HG02763 (cell line): Measurements from ENCODE around the gene RAB7A.
"Not testable (repeated sequence)": the region's sequence is repeated elsewhere in the genome, so short reads cannot be mapped to it uniquely, and the experiment has no call there.

Experiments
- ATAC-seq: cut with Tn5 transposase; IDR thresholded peaks from one replicate; pipeline ENCODE4 v1.9.1; 2021; ENCODE audit warnings: mild to moderate bottlenecking, moderate library complexity; ENCODE audit not compliant: unreplicated experiment

RAB7A gene

DNA sequence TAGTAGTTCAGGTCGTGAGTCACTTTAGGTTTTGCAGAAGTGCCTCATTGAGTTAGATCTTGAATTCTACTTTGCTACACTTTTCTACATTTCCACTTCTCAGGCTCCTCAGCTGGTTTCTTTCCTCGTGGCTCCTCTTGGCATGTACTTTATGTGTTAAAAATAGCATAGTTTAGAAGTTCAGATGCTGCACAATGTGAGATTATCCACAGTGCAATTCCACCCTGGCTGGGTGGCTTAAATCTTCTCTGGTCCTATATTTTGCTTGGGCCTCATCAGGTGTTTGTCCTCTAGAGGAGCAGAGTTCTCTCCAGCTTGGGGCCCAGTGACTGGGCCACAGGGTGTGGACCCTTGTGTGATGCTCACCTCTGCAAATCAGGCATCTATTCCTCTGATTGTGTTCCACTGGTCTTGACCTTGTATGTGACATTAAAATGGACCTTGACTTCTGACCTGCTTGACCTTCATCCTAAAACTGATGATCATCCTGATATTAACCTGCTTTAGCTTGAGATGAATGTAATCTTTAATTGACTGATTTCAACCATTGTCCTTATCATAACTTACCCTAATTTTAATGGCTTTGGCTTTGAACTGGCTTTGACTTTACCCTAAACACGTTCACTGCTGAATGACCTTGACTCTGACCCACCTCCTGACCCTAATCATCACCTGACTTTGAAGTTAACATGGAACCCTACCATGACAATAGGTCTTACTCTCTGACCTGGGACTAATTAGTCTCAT is 89.5 kb downstream of the RAB7A start:
- ATAC-seq = no peak

DNA sequence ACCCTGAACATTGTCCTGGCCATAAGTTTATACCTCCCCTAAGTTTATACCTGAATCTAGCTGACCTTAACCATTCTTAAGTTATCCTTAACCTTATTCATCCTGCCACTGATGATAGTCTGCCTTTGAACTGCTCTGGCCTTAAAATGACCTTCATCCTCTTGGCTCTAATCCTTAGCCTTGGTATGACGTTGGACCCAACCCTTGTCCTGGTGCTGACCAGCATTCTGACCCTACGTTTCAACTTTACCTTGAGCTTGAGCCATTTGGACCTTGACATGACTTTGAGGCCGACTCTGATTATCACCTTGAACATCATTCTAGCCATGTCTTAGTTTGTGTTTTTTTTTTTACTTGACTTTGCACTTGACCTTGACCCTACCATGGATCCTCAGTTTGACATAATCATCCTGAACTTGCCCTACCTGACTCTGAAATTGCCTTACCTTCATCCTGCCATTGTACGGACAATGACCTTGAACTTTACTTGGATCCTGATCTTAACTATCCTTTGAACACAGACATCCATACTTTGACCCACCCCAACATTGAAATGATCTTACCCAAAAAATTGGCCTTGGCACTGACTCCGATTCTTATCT is 92.3 kb downstream of the RAB7A start:
- no peak for ATAC-seq

GRCh38 chr3:128820252-128820839 is 94.4 kb downstream of the RAB7A start:
- no peak for ATAC-seq

DNA sequence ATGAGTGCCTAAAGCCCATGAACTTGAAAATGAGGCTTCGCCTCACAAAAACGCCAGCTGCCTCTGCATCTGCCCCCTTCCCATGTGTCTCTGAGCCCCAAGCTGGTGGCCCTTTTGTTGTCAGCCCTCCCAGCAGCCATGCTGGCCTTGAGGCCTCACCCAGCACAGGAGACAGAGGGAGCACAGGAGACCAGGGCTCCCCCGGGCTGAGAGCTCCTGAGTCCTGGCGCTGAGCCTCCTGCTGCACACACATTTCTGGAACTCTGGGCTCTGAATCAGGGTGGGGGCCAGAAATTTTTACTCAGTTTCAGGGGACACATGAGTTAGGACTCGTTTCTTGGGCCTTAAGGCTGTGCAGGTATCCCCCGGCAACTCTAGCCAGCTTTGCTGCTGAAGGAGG is 97.0 kb downstream of the RAB7A start:
- ATAC-seq = no peak

DNA sequence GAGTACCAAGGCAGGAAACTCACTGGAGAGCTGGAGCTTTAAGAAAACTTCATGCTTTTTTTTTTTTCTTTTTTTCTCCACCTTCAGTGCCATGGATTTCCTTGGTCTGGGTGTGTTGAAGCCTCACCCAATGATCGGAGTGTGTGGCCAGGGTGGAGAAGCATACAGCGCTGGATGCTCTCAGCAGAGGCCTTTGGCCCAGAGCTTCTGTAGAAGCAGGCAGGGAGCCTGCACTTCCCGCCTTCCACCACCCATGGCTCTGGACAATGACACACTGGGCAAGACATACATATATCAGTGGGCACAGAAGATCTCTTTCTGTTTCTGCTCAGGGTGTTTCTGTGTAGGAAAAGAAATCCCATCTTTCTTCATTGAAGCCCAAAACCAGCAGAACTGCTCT is 97.6 kb downstream of the RAB7A start:
- no peak for ATAC-seq

DNA sequence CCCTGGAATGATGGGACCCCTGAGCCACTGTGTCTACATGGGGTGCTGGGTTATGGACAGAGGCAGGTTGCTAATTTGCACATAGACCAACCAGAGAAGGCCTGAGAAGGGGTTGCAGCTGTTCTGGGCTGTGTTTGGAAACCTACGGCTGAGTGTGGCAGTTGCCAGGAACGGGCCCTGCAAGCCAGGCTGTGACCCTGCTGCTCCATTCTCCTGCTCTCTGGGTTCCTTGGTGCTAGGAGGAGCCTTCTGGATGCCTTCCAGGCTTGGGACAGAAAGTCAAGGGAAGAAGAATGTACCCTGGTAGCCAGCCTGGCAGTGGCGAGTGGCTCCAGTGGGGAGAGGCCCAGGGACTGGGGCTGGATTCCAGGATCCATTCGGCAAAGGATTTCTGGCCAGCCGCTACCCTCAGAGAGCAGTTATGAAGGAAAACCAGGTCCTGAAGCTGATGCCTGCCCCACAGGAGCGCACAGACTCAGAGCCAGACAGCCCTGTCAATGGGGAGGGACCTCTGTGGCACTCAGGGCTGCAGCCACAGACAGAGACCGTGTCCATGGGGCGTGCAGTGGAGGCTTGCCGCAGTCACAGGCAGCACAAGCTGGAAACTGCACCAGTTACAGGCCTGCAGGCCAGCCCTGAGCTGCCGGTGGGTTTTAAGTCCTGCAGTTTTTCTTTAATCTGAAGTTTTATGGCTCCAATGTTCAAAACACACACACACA is 98.3 kb downstream of the RAB7A start:
- no peak for ATAC-seq

DNA sequence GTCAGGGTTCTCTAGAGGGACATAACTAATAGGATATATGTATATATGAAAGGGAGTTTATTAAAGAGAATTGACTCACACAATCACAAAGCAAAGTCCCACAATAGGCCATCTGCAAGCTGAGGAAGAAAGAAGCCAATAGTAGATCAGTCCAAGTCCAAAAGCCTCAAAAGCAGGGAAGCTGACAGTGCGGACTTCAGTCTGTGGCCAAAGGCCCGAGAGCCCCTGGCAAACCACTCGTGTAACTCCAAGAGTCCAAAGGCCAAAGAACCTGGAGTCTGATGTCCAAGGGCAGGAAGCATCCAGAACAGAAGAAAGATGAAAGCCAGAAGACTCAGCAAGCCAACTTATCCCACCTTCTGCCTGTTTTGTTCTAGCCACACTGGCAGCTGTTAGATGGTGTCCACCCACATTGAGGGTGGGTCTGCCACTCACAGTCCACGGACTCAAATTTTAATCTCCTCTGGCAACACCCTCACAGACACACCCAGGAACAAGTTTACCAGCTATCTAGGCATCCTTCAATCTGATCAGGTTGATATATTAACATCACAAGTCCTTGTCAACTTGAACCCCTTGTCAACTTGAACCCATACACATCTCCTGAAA is 99.2 kb downstream of the RAB7A start:
- no peak for ATAC-seq

DNA sequence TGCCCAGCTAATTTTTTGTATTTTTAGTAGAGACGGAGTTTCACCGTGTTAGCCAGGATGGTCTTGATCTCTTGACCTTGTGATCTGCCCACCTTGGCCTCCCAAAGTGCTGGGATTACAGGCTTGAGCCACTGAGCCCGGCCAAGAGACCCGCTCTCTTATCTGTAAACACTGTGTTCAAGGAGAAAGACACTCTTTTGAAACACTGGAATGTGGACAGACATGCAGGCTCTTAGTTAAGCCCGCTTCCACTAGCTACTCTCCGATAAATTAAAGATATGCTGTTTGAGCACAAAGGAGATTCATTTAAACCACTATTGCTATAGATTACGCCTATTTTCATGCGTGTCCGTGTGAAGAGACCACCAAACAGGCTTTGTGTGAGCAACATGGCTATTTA is 103.1 kb downstream of the RAB7A start:
- not testable (repeated sequence) for ATAC-seq

- not testable (repeated sequence) for ATAC-seq
Observed at GRCh38 chr3:128829925-128830625, 104.1 kb downstream of the RAB7A start.

- not testable (repeated sequence) for ATAC-seq
Observed at GRCh38 chr3:128830762-128831161, 104.8 kb downstream of the RAB7A start.

GRCh38 chr3:128832979-128833378 is 107.0 kb downstream of the RAB7A start:
- not testable (repeated sequence) for ATAC-seq

- ATAC-seq = no peak
Observed at GRCh38 chr3:128835096-128835495, 109.1 kb downstream of the RAB7A start.

DNA sequence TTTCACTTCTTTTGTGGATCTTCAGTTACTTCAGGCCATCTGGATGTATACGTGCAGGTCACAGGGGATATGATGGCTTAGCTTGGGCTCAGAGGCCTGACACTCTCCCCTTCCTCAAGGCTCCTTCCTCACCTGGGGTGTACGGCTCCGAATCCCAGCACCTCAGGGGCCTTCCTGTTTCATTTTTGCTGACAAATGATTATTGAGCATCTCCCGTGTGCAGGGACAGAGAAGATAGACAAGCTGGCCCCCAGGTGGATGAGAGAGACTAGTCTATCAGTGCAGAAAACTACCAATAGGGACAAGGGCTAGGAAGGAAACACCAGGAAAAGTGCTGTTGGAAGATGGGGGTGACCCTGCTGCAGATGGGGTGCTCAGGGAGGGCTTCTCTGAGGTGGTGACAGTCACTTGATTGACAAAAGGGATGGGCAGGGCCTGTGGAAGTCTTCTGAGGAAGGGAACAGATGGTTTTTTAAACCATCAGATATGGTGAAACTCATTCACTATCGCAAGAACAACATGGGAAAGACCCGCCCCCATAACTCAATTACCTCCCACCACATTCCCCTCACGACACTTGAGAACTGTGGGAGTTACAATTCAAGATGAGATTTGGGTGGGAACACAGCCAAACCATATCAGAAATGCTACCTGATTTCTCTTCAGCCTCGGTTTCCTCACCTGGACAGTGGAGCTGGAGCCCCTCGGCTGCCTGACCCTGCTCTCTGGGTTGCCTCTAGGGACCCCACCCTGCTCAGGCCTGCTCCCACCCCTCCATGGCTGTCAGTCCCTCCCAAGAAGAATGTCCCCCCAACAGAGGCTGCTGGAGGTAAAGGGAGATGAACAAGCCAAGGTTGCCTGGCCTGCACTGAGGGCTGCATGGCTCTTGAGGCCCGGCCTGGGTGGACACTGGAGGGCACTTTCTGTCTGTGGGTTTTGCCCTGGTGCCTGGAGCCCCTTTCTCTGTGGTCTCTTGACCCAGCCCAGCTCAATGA is 116.2 kb downstream of the RAB7A start:
- no peak for ATAC-seq

- no peak for ATAC-seq
Observed at GRCh38 chr3:128844502-128844901, 118.5 kb downstream of the RAB7A start.

GRCh38 chr3:128845119-128845777 is 119.3 kb downstream of the RAB7A start:
- no peak for ATAC-seq

GRCh38 chr3:128845778-128846485 is 119.9 kb downstream of the RAB7A start:
- ATAC-seq = no peak

GRCh38 chr3:128846486-128846891 is 120.5 kb downstream of the RAB7A start:
- no peak for ATAC-seq

GRCh38 chr3:128847666-128848370 is 121.8 kb downstream of the RAB7A start:
- no peak for ATAC-seq
